ENCODE measurements around the gene NUBPL.

DNA sequence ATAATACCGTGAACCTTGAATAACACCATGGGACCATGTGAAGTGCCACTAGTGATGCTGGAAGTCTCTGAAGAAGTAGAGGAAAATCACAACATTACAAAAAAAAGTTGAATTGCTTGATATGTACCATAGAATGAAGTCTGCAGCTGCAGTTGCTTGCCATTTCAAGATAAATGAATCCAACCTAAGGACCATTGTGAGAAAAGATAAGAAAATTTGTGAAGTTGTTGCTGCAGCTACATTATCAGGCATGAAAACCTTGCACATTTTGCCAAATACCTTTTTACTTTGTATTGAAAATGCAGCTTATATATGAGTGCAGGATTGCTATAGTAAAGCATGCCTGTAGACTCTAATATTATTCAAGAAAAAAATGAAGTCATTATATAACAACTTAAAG, 126.5 kb downstream of the NUBPL start:
- TF ChIP-seq, protein P1, sequence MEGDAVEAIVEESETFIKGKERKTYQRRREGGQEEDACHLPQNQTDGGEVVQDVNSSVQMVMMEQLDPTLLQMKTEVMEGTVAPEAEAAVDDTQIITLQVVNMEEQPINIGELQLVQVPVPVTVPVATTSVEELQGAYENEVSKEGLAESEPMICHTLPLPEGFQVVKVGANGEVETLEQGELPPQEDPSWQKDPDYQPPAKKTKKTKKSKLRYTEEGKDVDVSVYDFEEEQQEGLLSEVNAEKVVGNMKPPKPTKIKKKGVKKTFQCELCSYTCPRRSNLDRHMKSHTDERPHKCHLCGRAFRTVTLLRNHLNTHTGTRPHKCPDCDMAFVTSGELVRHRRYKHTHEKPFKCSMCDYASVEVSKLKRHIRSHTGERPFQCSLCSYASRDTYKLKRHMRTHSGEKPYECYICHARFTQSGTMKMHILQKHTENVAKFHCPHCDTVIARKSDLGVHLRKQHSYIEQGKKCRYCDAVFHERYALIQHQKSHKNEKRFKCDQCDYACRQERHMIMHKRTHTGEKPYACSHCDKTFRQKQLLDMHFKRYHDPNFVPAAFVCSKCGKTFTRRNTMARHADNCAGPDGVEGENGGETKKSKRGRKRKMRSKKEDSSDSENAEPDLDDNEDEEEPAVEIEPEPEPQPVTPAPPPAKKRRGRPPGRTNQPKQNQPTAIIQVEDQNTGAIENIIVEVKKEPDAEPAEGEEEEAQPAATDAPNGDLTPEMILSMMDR (IDR thresholded peaks at IDR 0.05): no peak
- TF ChIP-seq POLR2AphosphoS5 (IDR thresholded peaks at IDR 0.05) (no peak), POLR2A (IDR thresholded peaks at IDR 0.05) (no peak)

Measured in suprapubic skin (tissue), 4 donors.